ENCODE results near the gene NPAS3. TPM values are rescaled to one million over a fixed set of nuclear protein-coding genes. Genes with fewer than 3 reads are reported as not detected.

The NPAS3 gene
- total RNA-seq, 4 donors from 2014 or later: 1.9 to 10.6 (median 2.2) TPM

DNA sequence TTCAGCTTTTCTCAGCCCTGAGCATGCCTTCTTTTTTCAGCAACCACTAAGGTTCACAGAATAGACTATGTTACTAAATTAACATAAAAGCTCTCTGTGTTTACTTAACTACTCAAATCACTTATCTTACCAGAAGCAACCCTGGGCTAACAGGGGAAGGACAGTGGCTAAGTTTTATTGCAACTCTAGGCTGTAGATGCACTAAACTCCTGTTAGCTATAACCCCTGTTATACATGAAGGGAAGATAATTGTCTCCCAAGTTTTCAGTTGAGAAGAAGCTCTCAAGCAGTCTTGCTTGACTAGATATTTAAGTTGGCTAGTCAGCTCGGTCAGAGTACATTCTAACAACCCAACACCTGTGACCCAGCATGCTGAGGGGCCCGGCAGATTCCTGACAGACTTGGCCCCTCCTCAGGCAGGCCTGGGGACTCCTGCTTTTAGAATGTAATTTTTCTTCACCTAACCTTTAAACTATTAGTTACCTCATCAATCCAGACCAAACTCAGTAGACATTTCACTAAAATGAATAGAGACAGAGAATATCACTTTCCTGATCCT is 547.7 kb downstream of the NPAS3 start:
- H3K4me3 ChIP-seq: no peak overlapping the region
- no peak for ATAC-seq
- 100% methylated on average over 2 of the region's 2 CpGs; no CpG with 5 or more reads in 1 of the 2 donors for WGBS, 2 donors (ENCODE audit: low coverage in 1 of 2)

DNA sequence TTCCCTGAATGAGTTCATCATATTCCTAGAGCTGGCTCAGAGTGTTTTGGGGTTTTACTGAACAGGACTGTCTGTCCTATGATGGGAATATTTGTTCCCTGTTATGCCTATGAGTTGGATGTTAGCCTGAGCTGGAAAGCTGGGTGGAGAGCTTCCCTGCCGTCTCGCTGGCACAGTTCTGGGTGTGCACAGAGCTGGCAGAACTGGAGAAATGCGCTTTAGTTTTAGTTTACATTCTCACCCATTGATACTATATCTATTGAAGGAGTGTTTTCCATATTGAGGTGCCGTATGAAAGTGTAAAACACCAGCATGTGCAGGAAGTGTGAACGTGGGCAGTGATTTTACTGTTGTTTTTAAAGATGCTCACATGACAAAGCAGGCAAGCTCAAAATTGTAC is 549.9 kb downstream of the NPAS3 start:
- 70 to 91% methylated on average over 4 to 5 of the region's 5 CpGs for WGBS, 2 donors (ENCODE audit: low coverage in 1 of 2)
- H3K4me3 ChIP-seq: no peak overlapping the region
- H3K36me3 ChIP-seq: no peaks in the 10 kb centered on the region
- no peaks in the 10 kb centered on the region for H3K4me1 ChIP-seq
- no peaks in the 10 kb centered on the region for H3K27me3 ChIP-seq
- no peak overlapping the region for H3K27ac ChIP-seq
- H3K9me3 ChIP-seq: no peaks in the 10 kb centered on the region
- TF ChIP-seq POLR2AphosphoS5 (IDR thresholded peaks at IDR 0.05) (no peak), POLR2A (IDR thresholded peaks at IDR 0.05) (no peak), CTCF (IDR thresholded peaks at IDR 0.05) (no peak), EP300 (IDR thresholded peaks at IDR 0.05) (no peak)
- ATAC-seq: no peak

More for the DNA sequence above, 547.7 kb downstream of the NPAS3 start:
- no peaks in the 10 kb centered on the region for H3K4me1 ChIP-seq
- no peaks in the 10 kb centered on the region for H3K36me3 ChIP-seq
- no peak overlapping the region for H3K27ac ChIP-seq
- TF ChIP-seq POLR2A (IDR thresholded peaks at IDR 0.05): no peak
- no peak for TF ChIP-seq POLR2AphosphoS5 (IDR thresholded peaks at IDR 0.05)
- no peak for TF ChIP-seq EP300 (IDR thresholded peaks at IDR 0.05)
- TF ChIP-seq CTCF (IDR thresholded peaks at IDR 0.05): no peak
- no peaks in the 10 kb centered on the region for H3K27me3 ChIP-seq
- H3K9me3 ChIP-seq: no peaks in the 10 kb centered on the region

DNA sequence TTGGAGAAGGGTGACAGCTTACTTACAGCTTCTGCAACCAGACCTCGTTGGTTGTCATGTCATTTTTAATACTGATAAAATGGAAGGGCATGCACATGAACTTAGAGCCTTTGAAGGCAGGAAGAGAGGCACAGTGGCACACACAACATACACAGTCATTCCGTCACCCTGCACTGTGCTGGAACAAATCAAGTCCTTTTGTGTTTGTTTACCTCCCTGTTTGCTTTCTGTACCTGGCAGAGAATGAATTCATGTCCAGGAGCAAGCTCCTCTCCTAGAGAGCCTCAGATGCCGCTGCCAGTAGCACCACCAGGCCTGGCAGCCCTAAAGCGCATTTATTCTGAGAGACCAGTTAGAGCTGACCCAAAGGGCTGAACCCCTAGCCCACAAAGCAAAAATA is 551.9 kb downstream of the NPAS3 start:
- 78 to 80% methylated on average over 3 to 4 of the region's 4 CpGs for WGBS, 2 donors (ENCODE audit: low coverage in 1 of 2)

DNA sequence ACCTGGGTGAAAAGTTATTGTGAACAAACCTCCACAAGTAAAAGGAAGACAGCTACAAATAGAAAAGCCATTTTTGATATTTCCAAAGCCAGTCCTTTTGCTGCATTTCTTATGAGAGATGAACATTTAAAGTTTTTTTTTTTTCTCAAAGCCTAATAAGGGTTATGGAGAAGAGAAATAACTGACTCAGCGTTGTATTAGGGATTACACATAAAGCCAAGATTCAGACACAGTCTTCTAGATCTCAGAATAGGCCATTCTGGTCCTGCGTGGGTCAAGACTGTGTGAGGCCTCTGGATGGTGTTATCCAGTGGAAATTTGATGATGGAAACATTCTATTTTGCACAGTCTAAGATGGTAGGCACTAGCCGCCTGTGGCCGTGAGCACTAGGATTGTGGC is 552.4 kb downstream of the NPAS3 start:
- Histone ChIP-seq H3K36me3 (no peaks in the 10 kb centered on the region), H3K27ac (no peak overlapping the region), H3K9me3 (peaks cover 0 to 9% (median 0%) of the 10 kb centered on the region in 3 donors), H3K4me3 (no peak overlapping the region), H3K4me1 (no peaks in the 10 kb centered on the region), H3K27me3 (no peaks in the 10 kb centered on the region)
- no peak for ATAC-seq
- TF ChIP-seq POLR2A (IDR thresholded peaks at IDR 0.05): no peak
- WGBS, 2 donors (ENCODE audit: low coverage in 1 of 2): 88 to 97% methylated on average over 4 of the region's 4 CpGs

More for the DNA sequence above, 551.9 kb downstream of the NPAS3 start:
- H3K27me3 ChIP-seq: no peaks in the 10 kb centered on the region
- H3K4me3 ChIP-seq: no peak overlapping the region
- no peak overlapping the region for H3K27ac ChIP-seq
- no peaks in the 10 kb centered on the region for H3K4me1 ChIP-seq
- ATAC-seq: no peak
- peaks cover 0 to 9% (median 0%) of the 10 kb centered on the region in 3 donors for H3K9me3 ChIP-seq
- no peak for TF ChIP-seq CTCF (IDR thresholded peaks at IDR 0.05)
- TF ChIP-seq EP300 (IDR thresholded peaks at IDR 0.05): no peak
- no peak for TF ChIP-seq POLR2AphosphoS5 (IDR thresholded peaks at IDR 0.05)
- no peak for TF ChIP-seq POLR2A (IDR thresholded peaks at IDR 0.05)
- no peaks in the 10 kb centered on the region for H3K36me3 ChIP-seq

DNA sequence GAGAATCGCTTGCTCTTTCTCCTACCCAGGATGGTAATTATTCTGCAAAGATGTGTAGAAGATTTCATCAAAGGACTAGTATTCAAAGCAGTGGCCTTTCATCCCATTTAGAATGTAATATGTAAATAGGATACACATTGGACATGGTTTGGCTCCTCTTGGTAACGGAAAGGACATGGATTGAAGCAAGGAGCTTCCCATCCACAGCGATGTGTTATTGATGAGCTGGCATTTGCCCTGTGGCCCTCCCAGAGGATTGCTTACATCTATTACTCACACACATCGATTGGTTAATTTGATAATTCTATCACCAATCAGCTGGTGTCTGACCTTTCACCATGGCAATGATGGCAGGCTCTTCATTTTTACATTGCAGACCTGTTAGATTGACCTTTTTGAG is 553.8 kb downstream of the NPAS3 start:
- no peaks in the 10 kb centered on the region for H3K36me3 ChIP-seq
- H3K4me3 ChIP-seq: no peak overlapping the region
- TF ChIP-seq POLR2AphosphoS5 (IDR thresholded peaks at IDR 0.05) (no peak), CTCF (IDR thresholded peaks at IDR 0.05) (no peak), EP300 (IDR thresholded peaks at IDR 0.05) (no peak), POLR2A (IDR thresholded peaks at IDR 0.05) (no peak)
- H3K27me3 ChIP-seq: no peaks in the 10 kb centered on the region
- H3K27ac ChIP-seq: no peak overlapping the region
- ATAC-seq: no peak
- 75 to 100% methylated on average over 3 to 4 of the region's 4 CpGs for WGBS, 2 donors (ENCODE audit: low coverage in 1 of 2)
- H3K9me3 ChIP-seq: peaks cover 0 to 9% (median 0%) of the 10 kb centered on the region in 3 donors
- H3K4me1 ChIP-seq: no peaks in the 10 kb centered on the region
